ENCODE data around the gene MERTK.
"Not testable (repeated sequence)": the region's sequence is repeated elsewhere in the genome, so short reads cannot be mapped to it uniquely, and the experiment has no call there.

The MERTK gene

GRCh38 chr2:111945444-111946293 lies 47.3 kb downstream of the MERTK start:
- no peak for DNase-seq (ENCODE audit: low read depth in 2 of 2)

- DNase-seq (ENCODE audit: low read depth in 2 of 2): no peak
Observed at GRCh38 chr2:111946294-111947114, 48.1 kb downstream of the MERTK start.

- DNase-seq (ENCODE audit: low read depth in 2 of 2): no peak
Observed at GRCh38 chr2:111947219-111947618, 48.8 kb downstream of the MERTK start.

- DNase-seq (ENCODE audit: low read depth in 2 of 2): no peak
Observed at GRCh38 chr2:111948832-111949231, 50.4 kb downstream of the MERTK start.

DNA sequence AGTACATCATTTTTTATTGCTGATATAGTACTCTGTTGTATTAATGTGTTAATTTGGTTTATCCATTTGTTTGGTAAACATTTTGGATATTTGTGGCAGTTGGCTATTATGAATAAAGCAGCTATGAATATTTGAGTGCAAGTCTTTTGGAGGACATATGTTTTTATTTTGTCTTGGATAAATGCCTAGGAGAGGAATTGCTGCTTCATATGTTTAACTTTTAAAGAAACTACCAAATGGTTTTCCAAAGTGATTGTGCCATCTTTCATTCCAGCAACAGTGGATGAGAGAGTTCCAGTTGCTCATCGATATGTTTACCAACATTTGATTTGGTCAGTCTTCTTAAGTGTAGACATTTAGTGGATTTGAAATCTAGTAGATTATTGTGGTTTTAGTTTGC lies 51.8 kb downstream of the MERTK start:
- no peak for DNase-seq (ENCODE audit: low read depth in 2 of 2)

- DNase-seq (ENCODE audit: low read depth in 2 of 2): no peak
Observed at GRCh38 chr2:111951486-111951885, 53.1 kb downstream of the MERTK start.

DNA sequence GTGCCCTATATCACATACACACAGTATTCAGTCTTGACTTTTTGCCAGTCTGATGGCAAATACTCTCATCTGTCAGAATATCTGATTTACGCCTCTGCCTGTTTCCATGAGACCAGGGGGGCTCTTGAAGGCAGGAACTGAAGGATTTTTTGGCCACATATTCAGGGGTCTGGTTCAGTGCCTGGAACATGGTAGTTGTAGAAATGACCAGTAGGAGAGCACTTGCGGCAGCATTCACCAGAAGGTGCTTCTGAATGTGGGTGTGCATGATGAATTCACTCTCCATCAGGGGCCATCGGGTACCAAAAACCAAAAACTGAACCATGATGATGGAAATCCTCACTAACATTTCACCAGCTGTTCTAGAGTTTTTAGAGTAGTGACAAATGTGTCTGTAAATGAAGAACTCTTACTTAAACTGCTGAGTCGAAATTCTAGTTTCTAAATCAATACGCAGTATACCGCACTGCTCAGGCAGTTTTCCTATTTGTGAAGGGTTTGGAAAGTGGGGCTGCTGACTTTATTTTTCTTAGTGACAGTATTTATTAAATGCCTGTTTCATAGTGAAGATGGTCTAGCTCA lies 54.6 kb downstream of the MERTK start:
- DNase-seq (ENCODE audit: low read depth in 2 of 2): no peak

- DNase-seq (ENCODE audit: low read depth in 2 of 2): no peak
Observed at GRCh38 chr2:111954602-111955332, 56.4 kb downstream of the MERTK start.

DNA sequence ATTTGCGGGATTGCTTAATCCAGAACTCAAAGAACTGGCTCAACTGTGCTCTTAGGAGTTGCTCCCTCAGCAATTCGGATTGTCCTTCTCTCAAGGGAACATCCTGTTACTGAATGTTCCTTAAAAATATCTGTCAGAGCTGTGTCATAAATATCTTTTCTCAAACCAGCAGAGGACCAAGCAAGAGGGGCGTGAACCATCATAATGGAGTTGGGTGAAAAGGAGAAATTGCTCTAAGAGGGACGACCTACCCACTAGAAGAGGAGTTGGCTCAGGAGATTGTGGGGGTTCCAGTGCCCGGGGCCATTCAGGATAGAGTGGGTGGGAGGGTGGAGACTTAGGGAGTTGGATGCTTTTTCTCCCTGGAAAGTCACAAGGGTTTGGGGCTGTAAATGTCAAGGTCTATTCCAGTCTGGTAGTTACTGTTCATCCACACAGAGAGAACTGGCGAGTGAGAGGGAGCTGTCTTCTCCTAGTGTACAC lies 59.5 kb downstream of the MERTK start:
- no peak for DNase-seq (ENCODE audit: low read depth in 2 of 2)

GRCh38 chr2:111958901-111959300 lies 60.5 kb downstream of the MERTK start:
- DNase-seq (ENCODE audit: low read depth in 2 of 2): no peak

- no peak for DNase-seq (ENCODE audit: low read depth in 2 of 2)
Observed at GRCh38 chr2:111961663-111962062, 63.3 kb downstream of the MERTK start.

DNA sequence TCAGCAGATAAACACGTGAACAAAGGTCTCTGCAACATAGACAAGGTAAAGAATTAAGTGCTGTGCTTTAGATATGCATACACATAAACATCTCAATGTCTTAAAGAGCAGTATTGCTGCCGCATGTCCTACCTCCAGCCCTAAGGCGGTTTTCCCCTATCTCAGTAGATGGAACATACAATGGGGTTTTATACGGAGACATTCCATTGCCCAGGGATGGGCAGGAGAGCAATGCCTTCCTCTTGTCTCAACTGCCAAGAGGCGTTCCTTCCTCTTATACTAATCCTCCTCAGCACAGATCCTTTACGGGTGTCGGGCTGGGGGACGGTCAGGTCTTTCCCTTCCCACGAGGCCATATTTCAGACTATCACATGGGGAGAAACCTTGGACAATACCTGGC lies 64.7 kb downstream of the MERTK start:
- not testable (repeated sequence) for DNase-seq (ENCODE audit: low read depth in 2 of 2)

DNA sequence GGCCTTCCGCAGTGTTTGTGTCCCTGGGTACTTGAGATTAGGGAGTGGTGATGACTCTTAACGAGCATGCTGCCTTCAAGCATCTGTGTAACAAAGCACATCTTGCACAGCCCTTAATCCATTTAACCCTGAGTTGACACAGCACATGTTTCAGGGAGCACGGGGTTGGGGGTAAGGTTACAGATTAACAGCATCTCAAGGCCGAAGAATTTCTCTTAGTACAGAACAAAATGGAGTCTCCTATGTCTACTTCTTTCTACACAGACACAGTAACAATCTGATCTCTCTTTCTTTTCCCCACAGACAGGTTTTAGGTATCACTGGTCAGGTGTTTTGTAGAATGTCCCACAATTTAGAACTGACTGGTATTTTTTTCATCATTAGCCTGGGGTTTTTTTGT lies 65.1 kb downstream of the MERTK start:
- DNase-seq (ENCODE audit: low read depth in 2 of 2): not testable (repeated sequence)

DNA sequence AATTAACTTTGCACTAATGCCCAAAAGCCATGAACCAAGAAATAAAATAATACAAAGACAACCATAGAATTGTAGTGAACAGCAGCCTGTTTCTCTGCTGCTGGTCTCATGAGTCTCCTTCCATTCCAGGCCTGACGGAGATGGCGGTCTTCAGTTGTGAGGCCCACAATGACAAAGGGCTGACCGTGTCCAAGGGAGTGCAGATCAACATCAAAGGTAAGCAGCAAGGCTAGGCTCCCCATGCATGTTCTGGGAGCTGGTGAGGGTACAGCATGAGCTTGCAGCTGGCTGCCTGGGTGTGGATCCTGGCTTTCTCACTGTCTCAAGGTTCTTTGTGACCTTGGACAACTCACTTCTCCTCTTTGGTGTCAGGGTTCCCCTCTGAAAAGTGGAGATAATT lies 66.7 kb downstream of the MERTK start:
- DNase-seq (ENCODE audit: low read depth in 2 of 2): no peak

DNA sequence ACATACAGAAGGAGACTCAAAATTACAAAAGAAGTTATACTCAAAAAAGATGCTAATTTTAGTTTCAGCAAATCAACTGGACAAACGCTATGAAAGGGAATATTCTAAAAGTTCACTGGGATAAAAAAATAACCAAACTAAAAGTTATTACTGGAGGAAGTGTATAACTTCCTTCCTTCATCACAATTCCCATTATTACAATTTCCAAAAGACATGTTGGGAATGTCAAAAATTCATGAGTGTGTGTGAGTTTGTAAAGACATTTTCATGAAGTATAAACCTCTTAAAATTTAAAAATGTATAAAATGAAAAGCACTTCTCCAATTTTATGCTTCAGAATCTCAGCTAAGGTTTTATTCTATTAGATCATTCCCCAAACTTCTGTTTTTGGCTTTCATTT lies 67.8 kb downstream of the MERTK start:
- no peak for DNase-seq (ENCODE audit: low read depth in 2 of 2)

DNA sequence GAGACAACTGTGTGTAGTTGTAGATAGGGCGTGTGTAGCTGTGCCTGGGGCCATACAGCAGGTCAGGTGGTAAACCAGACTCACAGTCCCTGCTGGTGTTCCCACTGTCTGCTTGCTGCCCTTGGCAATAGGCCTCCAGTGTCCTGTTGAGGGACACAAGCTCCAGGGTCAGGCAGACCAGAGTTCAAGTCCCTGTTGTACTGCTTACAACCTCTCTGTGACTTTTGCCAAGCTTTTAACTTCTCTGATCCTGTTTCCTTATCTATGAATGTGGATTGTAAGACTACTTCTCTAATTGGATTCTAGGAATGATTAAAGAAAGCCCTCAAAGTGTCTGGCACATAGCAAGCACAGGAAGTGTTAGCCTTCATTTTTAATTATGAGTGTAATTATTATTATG lies 68.6 kb downstream of the MERTK start:
- no peak for DNase-seq (ENCODE audit: low read depth in 2 of 2)

DNA sequence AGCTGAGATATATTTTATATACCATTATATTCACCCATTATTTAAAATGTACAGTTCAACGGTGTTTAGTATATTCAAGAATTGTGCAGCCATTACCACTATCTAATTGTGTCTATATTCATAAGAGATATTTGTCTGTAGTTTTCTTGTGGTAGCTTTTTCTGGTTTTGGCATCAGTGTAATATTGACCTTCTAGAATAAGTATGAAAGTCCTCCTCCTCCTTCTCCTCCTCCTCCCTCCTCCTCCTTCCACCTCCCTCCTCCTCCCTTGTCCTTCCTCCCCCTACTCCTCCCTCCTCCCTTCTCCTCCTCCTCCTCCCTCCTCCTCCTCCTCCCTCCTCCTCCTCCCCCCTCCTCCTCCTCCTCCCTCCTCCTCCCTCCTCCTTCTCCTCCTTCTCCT lies 72.0 kb downstream of the MERTK start:
- DNase-seq (ENCODE audit: low read depth in 2 of 2): no peak

DNA sequence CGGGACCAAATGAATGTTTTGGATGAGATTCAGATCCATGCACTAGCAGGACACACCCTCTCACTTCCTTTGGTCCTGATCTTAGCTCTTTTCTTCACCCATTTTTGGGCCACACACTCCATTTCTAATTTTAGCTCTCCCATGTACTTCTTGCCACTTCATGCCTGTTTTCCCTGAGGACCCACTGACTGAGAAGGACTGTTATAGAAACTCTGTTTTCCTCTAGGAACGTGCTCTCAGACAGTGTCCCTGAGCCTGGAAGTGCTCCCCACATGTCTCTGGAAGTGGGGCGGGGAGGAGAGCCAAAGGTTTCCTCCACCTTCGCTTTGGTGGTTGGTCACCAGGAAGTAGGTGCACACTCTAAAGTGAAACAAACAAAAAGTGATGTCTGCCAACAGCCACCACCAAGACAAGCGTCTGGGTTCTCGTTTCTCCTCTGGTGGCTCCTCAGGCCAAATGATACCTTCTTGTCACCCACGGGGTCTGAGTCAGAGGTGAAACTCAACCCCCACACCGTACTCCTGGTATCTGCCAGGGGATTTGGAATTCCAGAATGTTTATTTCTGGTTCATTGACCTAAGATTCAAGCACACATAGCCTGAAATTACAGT lies 74.7 kb downstream of the MERTK start:
- no peak for DNase-seq (ENCODE audit: low read depth in 2 of 2)

DNA sequence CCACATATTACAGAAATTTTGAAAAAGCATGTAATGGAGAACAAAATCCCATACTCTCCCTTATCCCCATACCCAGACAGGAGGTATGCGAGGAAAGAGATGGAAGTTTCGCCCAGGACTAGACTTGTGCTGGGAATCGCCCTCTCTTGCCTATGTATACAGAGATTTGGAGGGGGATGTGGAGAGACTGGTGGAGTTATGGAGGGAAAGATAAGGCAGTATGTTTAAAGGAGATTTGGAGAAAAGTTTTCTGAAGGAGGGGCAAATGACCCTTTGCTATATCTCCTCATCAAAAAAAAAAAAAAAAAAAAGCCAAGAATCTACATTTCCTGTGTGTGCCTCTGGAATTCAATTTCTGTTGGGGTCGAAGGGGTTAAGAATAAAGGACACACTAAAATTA lies 75.3 kb downstream of the MERTK start:
- no peak for DNase-seq (ENCODE audit: low read depth in 2 of 2)

- no peak for DNase-seq (ENCODE audit: low read depth in 2 of 2)
Observed at GRCh38 chr2:111975053-111975552, 76.7 kb downstream of the MERTK start.

DNA sequence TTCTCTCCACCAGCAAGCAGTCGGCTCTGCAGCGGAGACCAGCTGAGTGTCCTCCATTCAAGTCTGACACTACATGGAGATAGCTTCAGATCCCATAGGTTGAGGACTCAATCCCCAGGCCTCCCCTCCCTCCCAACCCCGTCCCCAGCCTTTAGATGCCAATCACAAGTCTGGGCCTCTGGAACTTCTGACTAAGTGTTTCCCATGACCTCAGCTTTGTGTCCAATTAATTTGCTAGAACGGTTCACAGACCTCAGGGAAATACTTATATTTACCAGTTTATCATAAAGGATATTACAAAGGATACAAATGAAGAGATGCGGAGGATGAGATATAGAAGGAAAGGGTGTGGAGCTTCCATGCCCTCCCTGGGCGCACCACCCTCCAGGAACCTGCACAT lies 77.4 kb downstream of the MERTK start:
- DNase-seq (ENCODE audit: low read depth in 2 of 2): no peak

All from stimulated activated CD8-positive, alpha-beta memory T cell treated with anti-CD3 and anti-CD28 coated beads, Interleukin-15, amount 100 ng/mL, for 48 hours (primary cell).